SK-N-SH (cell line): ENCODE measurements around the gene CMBL. TPM values are rescaled to one million over a fixed set of nuclear protein-coding genes. Genes with fewer than 3 reads are reported as not detected.
A peak's percentile ranks its signal among the peaks of the same experiment; 100 is the strongest.

Source experiments
- CTCF ChIA-PET: fragments of 300-600, 350-600 bp; formaldehyde crosslinking; extraction: SDS; loops from one replicate; lab custom pipeline; 2021; lab: Yijun Ruan, JAX
- POLR2A ChIA-PET: fragments of 350-600 bp; sonication (Branson Sonifier 250); formaldehyde crosslinking; extraction: SDS; loops from one replicate; lab custom pipeline; 2020; ENCODE audit warnings: antibody characterized with exemption, inconsistent platforms; lab: Yijun Ruan, JAX
- DNase-seq: peaks from one replicate; pipeline ENCODE4 v3.0.0; 2012
- H2AFZ ChIP-seq: fragments of 200-600 bp; sonication (generic); 2 replicates; pipeline ENCODE4 v1.8.1; 2016; ENCODE audit warnings: antibody characterized with exemption, mild to moderate bottlenecking, low read depth
- H3F3A ChIP-seq: fragments of 200-600 bp; sonication (generic); replicated peaks from 2 replicates; pipeline ENCODE3; 2016; ENCODE audit warnings: antibody characterized with exemption, mild to moderate bottlenecking; ENCODE audit not compliant: insufficient read depth
- H3K27ac ChIP-seq, 2 experiments: fragments of 200-500 bp in 1 of 2; fragments of 200-600 bp in 1 of 2; sonication (Bioruptor generic) in 1 of 2; sonication (generic), shearing (Covaris generic) in 1 of 2; 2 replicates each; pipeline versions ENCODE4 v1.5.1 to v1.6.1; 2014 to 2016; ENCODE audit warnings: low read depth in 2 of 2, inconsistent platforms in 1 of 2, low read length in 1 of 2, mild to moderate bottlenecking in 1 of 2, mixed read lengths in 1 of 2
- H3K27me3 ChIP-seq: fragments of 200-600 bp; sonication (generic), shearing (Covaris generic); 2 replicates; pipeline ENCODE4 v1.6.1; 2016; ENCODE audit warnings: mixed run types; ENCODE audit not compliant: insufficient read depth
- H3K36me3 ChIP-seq, 2 experiments: fragments of 200-500 bp in 1 of 2; fragments of 200-600 bp in 1 of 2; sonication (Bioruptor generic) in 1 of 2; sonication (generic) in 1 of 2; replicated peaks in 1 of 2; 2 replicates each; pipeline versions ENCODE3 to v1.5.1; 2014 to 2016; ENCODE audit warnings: low read length in 1 of 2, mild to moderate bottlenecking in 1 of 2; ENCODE audit not compliant: insufficient read depth in 2 of 2, control insufficient read depth in 1 of 2
- H3K4me1 ChIP-seq, 2 experiments: fragments of 200-500 bp in 1 of 2; fragments of 200-600 bp in 1 of 2; sonication (Bioruptor generic) in 1 of 2; sonication (generic), shearing (Covaris generic) in 1 of 2; 2 replicates each; pipeline versions ENCODE4 v1.5.1 to v1.6.1; 2014 to 2016; ENCODE audit warnings: low read depth in 1 of 2, low read length in 1 of 2, mixed run types in 1 of 2; ENCODE audit not compliant: insufficient read depth in 2 of 2, control insufficient read depth in 1 of 2
- H3K4me2 ChIP-seq: fragments of 200-600 bp; sonication (generic), shearing (Covaris generic); 2 replicates; pipeline ENCODE4 v1.6.1; 2017; ENCODE audit warnings: mixed run types
- H3K4me3 ChIP-seq, 2 experiments: fragments of 200-500 bp in 1 of 2; fragments of 200-600 bp in 1 of 2; sonication (Bioruptor generic) in 1 of 2; sonication (generic), shearing (Covaris generic) in 1 of 2; 2 replicates each; pipeline versions ENCODE4 v1.5.1 to v1.8.1; 2014 to 2016; ENCODE audit warnings: low read depth in 2 of 2, inconsistent platforms in 1 of 2, low read length in 1 of 2, mild to moderate bottlenecking in 1 of 2, mixed read lengths in 1 of 2, moderate library complexity in 1 of 2
- H3K79me2 ChIP-seq: fragments of 200-600 bp; sonication (generic); 2 replicates; pipeline ENCODE4 v1.8.1; 2017; ENCODE audit warnings: mild to moderate bottlenecking; ENCODE audit not compliant: insufficient read depth
- H3K9ac ChIP-seq: fragments of 200-600 bp; sonication (generic); 2 replicates; pipeline ENCODE4 v1.6.1; 2017; ENCODE audit warnings: mixed run types
- H3K9me2 ChIP-seq: fragments of 200-600 bp; sonication (generic); 2 replicates; pipeline ENCODE4 v1.6.1; 2017; ENCODE audit warnings: mixed run types
- H3K9me3 ChIP-seq: fragments of 200-600 bp; sonication (generic); 2 replicates; pipeline ENCODE4 v1.6.1; 2017; ENCODE audit warnings: mixed run types, mild to moderate bottlenecking, moderate library complexity
- H4K20me1 ChIP-seq: fragments of 200-600 bp; sonication (generic); 2 replicates; pipeline ENCODE4 v1.6.1; 2017; ENCODE audit warnings: mild to moderate bottlenecking, mixed run types; ENCODE audit not compliant: insufficient read depth
- CTCF ChIP-seq: fragments of 200-600 bp; sonication (generic); IDR thresholded peaks from 2 replicates; pipeline ENCODE4 v1.6.1; 2017; ENCODE audit warnings: antibody characterized with exemption, mild to moderate bottlenecking, moderate library complexity
- FOSL2 ChIP-seq: IDR thresholded peaks from 2 replicates; pipeline ENCODE4 v1.4.0; 2012; ENCODE audit warnings: low read depth, mild to moderate bottlenecking, moderate library complexity, borderline replicate concordance
- GABPA ChIP-seq: IDR thresholded peaks from 2 replicates; pipeline ENCODE4 v1.4.0; 2012; ENCODE audit warnings: low read depth, mild to moderate bottlenecking
- PBX3 ChIP-seq: IDR thresholded peaks from 2 replicates; pipeline ENCODE4; 2012
- POLR2AphosphoS5 ChIP-seq: IDR thresholded peaks from 2 replicates; pipeline ENCODE4 v1.6.1; 2012; ENCODE audit warnings: low read depth, low read length
- USF1 ChIP-seq: IDR thresholded peaks from 2 replicates; pipeline ENCODE4 v1.4.0; 2012; ENCODE audit warnings: low read depth, borderline replicate concordance
- WGBS: methylation state at CpG from one replicate; pipeline ENCODE4 v1.1.6; 2017; ENCODE audit warnings: low lambda C conversion rate; 5-methylcytosine and 5-hydroxymethylcytosine counted together
- polyA plus RNA-seq, 3 experiments: library from polyadenylated mRNA; depleted of rRNA; stranded (reverse); fragments of >200 nt; gene quantifications; 2 replicates each; pipeline ENCODE4 v1.2.3, GENCODE V29; 2012

CMBL gene
- polyA plus RNA-seq, 1 of the 3 experiments (the other 2 are of a cell fraction), result 61.0 TPM

GRCh38 chr5:10265245-10266109 is 42.2 kb downstream of the CMBL start:
- H3K9me3 ChIP-seq, result no peaks in the 10 kb centered on the region
- peaks cover 43% of the 10 kb centered on the region for H3F3A ChIP-seq
- TF ChIP-seq POLR2AphosphoS5 (peak; percentile 12; the same call in 1 of the 2 replicates), USF1 (no peak)
- ChIA-PET POLR2A (interaction anchor here (1.3 to 2.3 kb wide), 2 partner anchors 12 to 15 kb away, joined by 3 to 6 read pairs; partner anchors contain the start of genes ATPSCKMT and CCT5), CTCF (interaction anchor here (0.7 to 4.7 kb wide), 3 partner anchors 11 to 18 kb away, joined by 4 to 21 read pairs (median 4); no protein-coding TSS in a partner anchor)
- no peak overlapping the region for H3K4me3 ChIP-seq
- H3K36me3 ChIP-seq, result peaks cover 37 to 56% of the 10 kb centered on the region in 2 experiments
- WGBS, result 65% methylated on average over 6 of the region's 6 CpGs
- no peak overlapping the region for H3K4me2 ChIP-seq
- 0 out of 2 replicates have a peak, but pooled peaks cover 5% of the 10 kb centered on the region for H4K20me1 ChIP-seq
- H2AFZ ChIP-seq, result no peak overlapping the region
- no peak overlapping the region for H3K9ac ChIP-seq
- no peaks in the 10 kb centered on the region for H3K4me1 ChIP-seq
- H3K79me2 ChIP-seq, result no peaks in the 10 kb centered on the region
- H3K27me3 ChIP-seq, result no peaks in the 10 kb centered on the region
- DNase-seq, result no peak
- H3K9me2 ChIP-seq, result no peaks in the 10 kb centered on the region
- 0 out of 4 replicates have a peak overlapping the region, but pooled peaks of 1 of the 2 experiments have one; percentile 5 for H3K27ac ChIP-seq

GRCh38 chr5:10264604-10265003 is 43.1 kb downstream of the CMBL start:
- Histone ChIP-seq H4K20me1 (peaks cover 12% of the 10 kb centered on the region; the same call in 1 of the 2 replicates), H3K9me2 (no peaks in the 10 kb centered on the region), H3K4me2 (no peak overlapping the region), H3K79me2 (peaks cover 1% of the 10 kb centered on the region; the same call in 1 of the 2 replicates), H3K9me3 (no peaks in the 10 kb centered on the region), H3K4me1 (no peaks in the 10 kb centered on the region), H3K27ac (no peak overlapping the region), H2AFZ (no peak overlapping the region), H3K9ac (no peak overlapping the region), H3K36me3 (peaks cover 39 to 65% of the 10 kb centered on the region in 2 experiments), H3K27me3 (no peaks in the 10 kb centered on the region), H3F3A (peaks cover 43% of the 10 kb centered on the region), H3K4me3 (no peak overlapping the region)
- ChIA-PET POLR2A (interaction anchor here (1.3 to 2.3 kb wide), 2 partner anchors 13 to 14 kb away, joined by 3 to 6 read pairs; partner anchors contain the start of genes ATPSCKMT and CCT5), CTCF (interaction anchor here (1.6 to 4.7 kb wide), 2 partner anchors 10 to 19 kb away, joined by 4 to 21 read pairs; no protein-coding TSS in a partner anchor)
- DNase-seq, result no peak
- WGBS, result 89% methylated on average over 3 of the region's 3 CpGs
- no peak for TF ChIP-seq PBX3

- Histone ChIP-seq H3K9me3 (no peaks in the 10 kb centered on the region), H3K9ac (no peak overlapping the region), H3K4me1 (no peaks in the 10 kb centered on the region), H3K27me3 (no peaks in the 10 kb centered on the region), H4K20me1 (peaks cover 12% of the 10 kb centered on the region; the same call in 1 of the 2 replicates), H3K4me3 (no peak overlapping the region), H2AFZ (no peak overlapping the region), H3K79me2 (peaks cover 17% of the 10 kb centered on the region; the same call in 1 of the 2 replicates), H3K4me2 (no peak overlapping the region), H3K36me3 (peaks cover 53 to 81% of the 10 kb centered on the region in 2 experiments), H3K27ac (no peak overlapping the region), H3F3A (peaks cover 43% of the 10 kb centered on the region), H3K9me2 (no peaks in the 10 kb centered on the region)
- POLR2A ChIA-PET, result interaction anchor here (2.3 kb wide), 1 partner anchor 13 kb away, joined by 6 read pairs; the partner anchor contains the start of genes ATPSCKMT and CCT5
- WGBS, result 95% methylated on average over 11 of the region's 11 CpGs
- CTCF ChIA-PET, result interaction anchor here (0.9 to 4.7 kb wide), 2 partner anchors 12 to 21 kb away, joined by 3 to 21 read pairs; no protein-coding TSS in a partner anchor
- DNase-seq, result no peak
- TF ChIP-seq FOSL2 (no peak), PBX3 (no peak), GABPA (no peak), CTCF (no peak)
Observed at GRCh38 chr5:10262995-10263394, 44.7 kb downstream of the CMBL start.
